Measurements from ENCODE around the gene OR56B1. TPM values are rescaled to one million over a fixed set of nuclear protein-coding genes. Genes with fewer than 3 reads are reported as not detected.

The OR56B1 gene
- total RNA-seq, 2 donors from 2014 or later: 0.27 to 0.49 TPM

DNA sequence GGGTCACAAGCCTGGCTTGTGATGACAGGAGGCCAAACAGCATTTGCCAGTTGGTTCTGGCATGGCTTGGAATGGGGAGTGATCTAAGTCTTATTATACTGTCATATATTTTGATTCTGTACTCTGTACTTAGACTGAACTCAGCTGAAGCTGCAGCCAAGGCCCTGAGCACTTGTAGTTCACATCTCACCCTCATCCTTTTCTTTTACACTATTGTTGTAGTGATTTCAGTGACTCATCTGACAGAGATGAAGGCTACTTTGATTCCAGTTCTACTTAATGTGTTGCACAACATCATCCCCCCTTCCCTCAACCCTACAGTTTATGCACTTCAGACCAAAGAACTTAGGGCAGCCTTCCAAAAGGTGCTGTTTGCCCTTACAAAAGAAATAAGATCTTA is 843 bp downstream of the OR56B1 start:
- Histone ChIP-seq H3K27me3 (replicated peaks; ENCODE audit: insufficient read depth) (no peaks in the 10 kb centered on the region), H3K9me3 (peaks cover 7% of the 10 kb centered on the region), H3K27ac (no peak overlapping the region), H3K4me1 (ENCODE audit: control insufficient read depth in 1 of 2, low read depth in 2 of 2) (no peaks in the 10 kb centered on the region), H3K4me3 (no peak overlapping the region), H3K36me3 (no peaks in the 10 kb centered on the region)
- no peak for DNase-seq (ENCODE audit: low spot score)
- ATAC-seq (ENCODE audit: insufficient number of reproducible peaks, low FRiP score, low read depth): no peak
- TF ChIP-seq, protein P1, sequence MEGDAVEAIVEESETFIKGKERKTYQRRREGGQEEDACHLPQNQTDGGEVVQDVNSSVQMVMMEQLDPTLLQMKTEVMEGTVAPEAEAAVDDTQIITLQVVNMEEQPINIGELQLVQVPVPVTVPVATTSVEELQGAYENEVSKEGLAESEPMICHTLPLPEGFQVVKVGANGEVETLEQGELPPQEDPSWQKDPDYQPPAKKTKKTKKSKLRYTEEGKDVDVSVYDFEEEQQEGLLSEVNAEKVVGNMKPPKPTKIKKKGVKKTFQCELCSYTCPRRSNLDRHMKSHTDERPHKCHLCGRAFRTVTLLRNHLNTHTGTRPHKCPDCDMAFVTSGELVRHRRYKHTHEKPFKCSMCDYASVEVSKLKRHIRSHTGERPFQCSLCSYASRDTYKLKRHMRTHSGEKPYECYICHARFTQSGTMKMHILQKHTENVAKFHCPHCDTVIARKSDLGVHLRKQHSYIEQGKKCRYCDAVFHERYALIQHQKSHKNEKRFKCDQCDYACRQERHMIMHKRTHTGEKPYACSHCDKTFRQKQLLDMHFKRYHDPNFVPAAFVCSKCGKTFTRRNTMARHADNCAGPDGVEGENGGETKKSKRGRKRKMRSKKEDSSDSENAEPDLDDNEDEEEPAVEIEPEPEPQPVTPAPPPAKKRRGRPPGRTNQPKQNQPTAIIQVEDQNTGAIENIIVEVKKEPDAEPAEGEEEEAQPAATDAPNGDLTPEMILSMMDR (IDR thresholded peaks at IDR 0.05): no peak

DNA sequence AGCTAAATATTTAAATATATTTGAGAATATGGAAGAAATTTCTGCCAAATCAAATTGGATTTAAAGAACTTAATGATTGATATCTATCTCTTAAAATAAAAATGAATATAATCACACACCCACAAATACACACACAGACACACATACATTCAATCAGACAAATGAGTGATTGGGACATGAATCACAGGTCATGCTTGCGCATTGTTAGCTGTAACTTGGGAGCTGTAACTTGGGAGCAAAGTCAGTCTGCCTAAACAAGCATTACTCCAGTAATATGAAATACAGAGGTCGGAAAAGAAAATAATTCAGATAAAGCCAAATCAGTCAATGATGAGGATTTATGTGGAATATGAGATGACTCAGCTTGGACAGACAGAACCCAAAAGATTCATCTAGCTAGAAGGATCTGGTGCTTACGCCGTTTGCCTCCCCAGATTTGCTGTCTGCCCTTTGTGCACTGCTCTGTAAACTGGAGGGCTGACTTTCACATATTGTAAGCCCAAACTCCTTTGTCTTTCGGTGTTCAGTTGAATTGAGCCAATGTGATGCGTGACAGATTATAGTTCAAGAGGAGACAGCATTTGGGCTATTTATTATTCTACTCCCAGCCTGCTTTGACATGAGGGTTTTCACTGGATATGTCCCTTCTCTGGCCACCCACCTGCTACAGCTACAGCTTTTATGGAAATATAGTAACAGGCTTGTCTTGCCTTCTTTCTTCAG is 1.6 kb downstream of the OR56B1 start:
- no peak for ATAC-seq (ENCODE audit: insufficient number of reproducible peaks, low FRiP score, low read depth)
- Histone ChIP-seq H3K9me3 (peaks cover 7% of the 10 kb centered on the region), H3K4me3 (no peak overlapping the region), H3K27me3 (replicated peaks; ENCODE audit: insufficient read depth) (no peaks in the 10 kb centered on the region), H3K4me1 (ENCODE audit: control insufficient read depth in 1 of 2, low read depth in 2 of 2) (no peaks in the 10 kb centered on the region), H3K36me3 (no peaks in the 10 kb centered on the region), H3K27ac (no peak overlapping the region)
- TF ChIP-seq, protein P1 (IDR thresholded peaks at IDR 0.05): no peak
- no peak for DNase-seq (ENCODE audit: low spot score)

GRCh38 chr11:5738431-5738830 is 2.2 kb downstream of the OR56B1 start:
- DNase-seq (ENCODE audit: low spot score) (no peak), ATAC-seq (ENCODE audit: insufficient number of reproducible peaks, low FRiP score, low read depth) (no peak)
- Histone ChIP-seq H3K36me3 (no peaks in the 10 kb centered on the region), H3K9me3 (peaks cover 7% of the 10 kb centered on the region), H3K4me3 (no peak overlapping the region), H3K4me1 (ENCODE audit: control insufficient read depth in 1 of 2, low read depth in 2 of 2) (no peaks in the 10 kb centered on the region), H3K27me3 (replicated peaks; ENCODE audit: insufficient read depth) (no peaks in the 10 kb centered on the region), H3K27ac (no peak overlapping the region)
- TF ChIP-seq, protein P1 (IDR thresholded peaks at IDR 0.05): no peak

DNA sequence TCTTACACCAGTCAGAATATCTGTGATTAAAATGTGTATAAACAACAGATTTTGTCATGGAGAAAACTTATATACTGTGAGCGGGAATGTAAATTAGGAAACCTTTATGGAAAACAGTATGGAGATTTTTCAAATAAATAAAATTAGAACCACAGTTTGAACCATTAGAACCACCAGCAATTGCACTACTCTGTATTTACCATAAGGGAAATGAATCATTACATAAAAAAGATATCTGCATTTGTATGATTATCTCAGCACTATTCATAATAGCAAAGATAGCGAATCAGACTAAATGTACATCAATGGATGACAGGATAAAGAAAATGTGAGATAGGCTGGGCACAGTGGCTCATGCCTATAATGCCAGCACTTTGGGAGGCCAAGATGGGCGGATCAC is 10.4 kb downstream of the OR56B1 start:
- Histone ChIP-seq H3K36me3 (no peaks in the 10 kb centered on the region), H3K9me3 (peaks cover under 1% of the 10 kb centered on the region), H3K27me3 (replicated peaks; ENCODE audit: insufficient read depth) (no peaks in the 10 kb centered on the region), H3K4me1 (ENCODE audit: control insufficient read depth in 1 of 2, low read depth in 2 of 2) (no peaks in the 10 kb centered on the region), H3K4me3 (no peak overlapping the region), H3K27ac (no peak overlapping the region)
- DNase-seq (ENCODE audit: low spot score): no peak
- ATAC-seq (ENCODE audit: insufficient number of reproducible peaks, low FRiP score, low read depth): no peak
- TF ChIP-seq, protein P1 (IDR thresholded peaks at IDR 0.05): no peak

DNA sequence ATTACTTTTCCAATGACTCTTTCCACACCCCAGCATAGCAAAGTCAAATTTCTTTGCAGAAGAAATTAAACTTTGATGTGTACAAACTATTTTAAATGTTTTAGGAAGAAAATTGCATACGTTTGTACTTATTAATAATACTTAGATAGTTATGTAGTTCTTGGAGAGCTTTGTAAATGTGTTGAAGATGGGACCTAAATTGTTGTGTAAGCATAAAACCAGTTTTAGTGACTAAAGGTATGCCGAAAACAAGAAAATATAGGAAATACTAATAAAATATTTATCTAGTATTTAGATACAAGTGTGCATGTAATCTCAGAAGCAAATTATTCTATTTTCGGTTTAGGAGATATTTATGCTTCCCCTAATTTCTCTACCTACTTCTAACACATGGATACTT is 13.6 kb downstream of the OR56B1 start:
- H3K4me3 ChIP-seq: no peak overlapping the region
- ATAC-seq (ENCODE audit: insufficient number of reproducible peaks, low FRiP score, low read depth) (no peak), DNase-seq (ENCODE audit: low spot score) (no peak)
- H3K36me3 ChIP-seq: no peaks in the 10 kb centered on the region
- no peaks in the 10 kb centered on the region for H3K9me3 ChIP-seq
- TF ChIP-seq, protein P1 (IDR thresholded peaks at IDR 0.05): no peak
- H3K4me1 ChIP-seq (ENCODE audit: control insufficient read depth in 1 of 2, low read depth in 2 of 2): no peaks in the 10 kb centered on the region
- H3K27me3 ChIP-seq (replicated peaks; ENCODE audit: insufficient read depth): no peaks in the 10 kb centered on the region
- H3K27ac ChIP-seq: no peak overlapping the region

Measured in thoracic aorta (tissue), 2 donors.